K562 (cell line): ENCODE measurements around the gene ELP5.

Experiments used
- BCOR ChIP-seq: fragments of 450-650 bp; IDR thresholded peaks from 2 replicates; pipeline ENCODE4 v1.6.1; 2016
- CTCF ChIP-seq, 3 experiments: IDR thresholded peaks in 2 of 3; conservative IDR thresholded peaks in 1 of 3; 2 replicates each; pipeline ENCODE4 v1.5.1; 2011 to 2012; ENCODE audit warnings: low read length in 3 of 3, mild to moderate bottlenecking in 3 of 3, control low read depth in 2 of 3, improper control_type of control experiment in 1 of 3, inconsistent platforms in 1 of 3, low read depth in 1 of 3, mixed read lengths in 1 of 3, moderate library complexity in 1 of 3; ENCODE audit not compliant: insufficient read depth in 2 of 3
- HCFC1 ChIP-seq: IDR thresholded peaks from 2 replicates; pipeline ENCODE4 v1.6.1; 2012; ENCODE audit warnings: low read depth, low read length, improper control_type of control experiment
- KDM1A ChIP-seq, 2 experiments: fragments of 450-650 bp; IDR thresholded peaks; 2 replicates each; pipeline ENCODE4 v1.6.1; 2016; ENCODE audit warnings: mild to moderate bottlenecking in 2 of 2
- KHSRP ChIP-seq: fragments of 450-650 bp; IDR thresholded peaks from 2 replicates; pipeline ENCODE4 v1.6.1; 2017
- NR2C2 ChIP-seq, 2 experiments: fragments of 200-800 bp in 1 of 2; sonication (Bioruptor generic) in 1 of 2; sonication (generic) in 1 of 2; formaldehyde crosslinking in 1 of 2; IDR thresholded peaks; 2 replicates each; pipeline versions ENCODE4 v1.6.1 to v1.8.0; 2016 to 2022; ENCODE audit warnings: mild to moderate bottlenecking in 1 of 2, missing compliant biosample characterization in 1 of 2, missing genetic modification characterization in 1 of 2, missing genetic modification reagents in 1 of 2
- ZBTB11 ChIP-seq, 3 experiments: fragments of 200-800 bp in 1 of 3; fragments of 250-450 bp in 1 of 3; fragments of 450-650 bp in 1 of 3; sonication (Bioruptor Pico) in 1 of 3; sonication (Bioruptor generic) in 1 of 3; formaldehyde crosslinking in 1 of 3; IDR thresholded peaks; 2 replicates each; pipeline versions ENCODE4 v1.6.1 to v1.8.0; 2016 to 2022; ENCODE audit warnings: mild to moderate bottlenecking in 2 of 3, missing genetic modification characterization in 2 of 3, missing compliant biosample characterization in 1 of 3, moderate library complexity in 1 of 3
- ZBTB33 ChIP-seq: sonication (generic); formaldehyde crosslinking; IDR thresholded peaks from 2 replicates; pipeline ENCODE4 v1.8.1; 2023; ENCODE audit warnings: mild to moderate bottlenecking, missing genetic modification reagents
- TF ChIP-seq, protein P1 (sequence below): sonication (generic); formaldehyde crosslinking; IDR thresholded peaks from 2 replicates; pipeline ENCODE4 v1.8.0; 2023; ENCODE audit warnings: missing genetic modification reagents, mild to moderate bottlenecking, borderline replicate concordance

DNA sequence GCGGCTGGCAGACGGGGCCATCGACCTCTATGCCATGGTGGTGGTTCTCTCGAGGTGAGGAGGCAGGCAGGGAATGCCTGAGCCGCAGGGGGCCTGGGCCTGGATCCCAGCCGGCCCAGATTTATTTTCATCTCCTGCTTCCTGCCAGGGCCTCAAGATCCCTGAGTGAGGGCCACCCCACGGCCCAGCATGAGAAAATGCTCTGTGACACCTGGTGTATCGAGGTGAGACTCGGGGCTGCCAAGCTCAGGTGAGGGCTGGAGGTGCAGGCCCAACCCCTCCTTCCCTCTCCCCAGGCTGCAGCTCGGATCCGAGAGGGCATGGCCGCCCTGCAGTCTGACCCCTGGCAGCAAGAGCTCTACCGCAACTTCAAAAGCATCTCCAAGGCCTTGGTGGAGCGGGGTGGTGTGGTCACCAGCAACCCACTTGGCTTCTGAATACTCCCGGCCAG, 27.3 kb upstream of the ELP5 start:
- no peak for TF ChIP-seq CTCF (IDR thresholded peaks at IDR 0.05 in 2 of 3, conservative IDR thresholded peaks at IDR 0.05 in 1 of 3; ENCODE audit: insufficient read depth in 2 of 3, low read depth in 1 of 3, low read length in 3 of 3)
- TF ChIP-seq, protein P1, sequence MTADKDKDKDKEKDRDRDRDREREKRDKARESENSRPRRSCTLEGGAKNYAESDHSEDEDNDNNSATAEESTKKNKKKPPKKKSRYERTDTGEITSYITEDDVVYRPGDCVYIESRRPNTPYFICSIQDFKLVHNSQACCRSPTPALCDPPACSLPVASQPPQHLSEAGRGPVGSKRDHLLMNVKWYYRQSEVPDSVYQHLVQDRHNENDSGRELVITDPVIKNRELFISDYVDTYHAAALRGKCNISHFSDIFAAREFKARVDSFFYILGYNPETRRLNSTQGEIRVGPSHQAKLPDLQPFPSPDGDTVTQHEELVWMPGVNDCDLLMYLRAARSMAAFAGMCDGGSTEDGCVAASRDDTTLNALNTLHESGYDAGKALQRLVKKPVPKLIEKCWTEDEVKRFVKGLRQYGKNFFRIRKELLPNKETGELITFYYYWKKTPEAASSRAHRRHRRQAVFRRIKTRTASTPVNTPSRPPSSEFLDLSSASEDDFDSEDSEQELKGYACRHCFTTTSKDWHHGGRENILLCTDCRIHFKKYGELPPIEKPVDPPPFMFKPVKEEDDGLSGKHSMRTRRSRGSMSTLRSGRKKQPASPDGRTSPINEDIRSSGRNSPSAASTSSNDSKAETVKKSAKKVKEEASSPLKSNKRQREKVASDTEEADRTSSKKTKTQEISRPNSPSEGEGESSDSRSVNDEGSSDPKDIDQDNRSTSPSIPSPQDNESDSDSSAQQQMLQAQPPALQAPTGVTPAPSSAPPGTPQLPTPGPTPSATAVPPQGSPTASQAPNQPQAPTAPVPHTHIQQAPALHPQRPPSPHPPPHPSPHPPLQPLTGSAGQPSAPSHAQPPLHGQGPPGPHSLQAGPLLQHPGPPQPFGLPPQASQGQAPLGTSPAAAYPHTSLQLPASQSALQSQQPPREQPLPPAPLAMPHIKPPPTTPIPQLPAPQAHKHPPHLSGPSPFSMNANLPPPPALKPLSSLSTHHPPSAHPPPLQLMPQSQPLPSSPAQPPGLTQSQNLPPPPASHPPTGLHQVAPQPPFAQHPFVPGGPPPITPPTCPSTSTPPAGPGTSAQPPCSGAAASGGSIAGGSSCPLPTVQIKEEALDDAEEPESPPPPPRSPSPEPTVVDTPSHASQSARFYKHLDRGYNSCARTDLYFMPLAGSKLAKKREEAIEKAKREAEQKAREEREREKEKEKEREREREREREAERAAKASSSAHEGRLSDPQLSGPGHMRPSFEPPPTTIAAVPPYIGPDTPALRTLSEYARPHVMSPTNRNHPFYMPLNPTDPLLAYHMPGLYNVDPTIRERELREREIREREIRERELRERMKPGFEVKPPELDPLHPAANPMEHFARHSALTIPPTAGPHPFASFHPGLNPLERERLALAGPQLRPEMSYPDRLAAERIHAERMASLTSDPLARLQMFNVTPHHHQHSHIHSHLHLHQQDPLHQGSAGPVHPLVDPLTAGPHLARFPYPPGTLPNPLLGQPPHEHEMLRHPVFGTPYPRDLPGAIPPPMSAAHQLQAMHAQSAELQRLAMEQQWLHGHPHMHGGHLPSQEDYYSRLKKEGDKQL (CRISPR knock-in tag): no peak
- TF ChIP-seq ZBTB33 (CRISPR knock-in tag): no peak
- no peak for TF ChIP-seq ZBTB11 (CRISPR knock-in tag; IDR thresholded peaks at IDR 0.05)
- TF ChIP-seq HCFC1: no peak
- TF ChIP-seq NR2C2 (CRISPR knock-in tag; IDR thresholded peaks at IDR 0.05): no peak
- no peak for TF ChIP-seq NR2C2 (tag; IDR thresholded peaks at IDR 0.05)
- TF ChIP-seq KHSRP: no peak
- no peak for TF ChIP-seq KDM1A (IDR thresholded peaks at IDR 0.05)
- no peak for TF ChIP-seq BCOR
